Measurements from ENCODE around the gene RTL5.

- TF ChIP-seq POLR2A (IDR thresholded peaks at IDR 0.05) (no peak), CTCF (IDR thresholded peaks at IDR 0.05) (no peak)
Measured at GRCh38 chrX:72169008-72169728, 37.5 kb upstream of the RTL5 start.

Data from thyroid gland (tissue), 4 donors.